ENCODE data around the gene AGAP2. TPM values are rescaled to one million over a fixed set of nuclear protein-coding genes. Genes with fewer than 3 reads are reported as not detected.

AGAP2 gene
- total and polyA plus RNA-seq, 9 of the 15 experiments (the other 6 are each of a cell fraction or from before 2014, with no cell fraction given), result 0.04 to 0.77 (median 0.28) TPM; not detected in 1

- no peak for TF ChIP-seq ZNF518B (CRISPR knock-in tag; IDR thresholded peaks at IDR 0.05)
- no peak for TF ChIP-seq SREBF1 (IDR thresholded peaks at IDR 0.05; ENCODE audit: borderline replicate concordance, low read depth, low read length)
Measured at GRCh38 chr12:57753756-57754337, 15.3 kb upstream of the AGAP2 start (continued).

DNA sequence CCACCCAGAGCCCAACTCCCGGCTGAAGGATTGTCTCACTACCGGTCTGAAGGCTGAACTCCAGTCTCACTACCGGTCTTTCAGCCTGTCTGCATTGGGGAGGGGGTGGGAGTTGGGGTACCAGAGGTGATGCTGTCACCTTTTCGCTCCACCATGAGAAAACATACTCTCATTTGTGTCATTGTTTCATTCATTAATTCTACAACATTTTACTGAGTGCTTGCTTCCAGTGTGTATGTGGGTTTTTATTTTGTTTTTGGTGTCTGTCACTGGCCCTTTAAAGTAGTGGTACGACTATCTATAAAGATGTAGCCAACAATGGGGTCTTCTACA lies 14.1 kb upstream of the AGAP2 start:
- peaks cover 35 to 40% of the 10 kb centered on the region in 2 experiments for H3K4me1 ChIP-seq (replicated peaks in 1 of 2; ENCODE audit: control insufficient read depth in 2 of 2, insufficient read depth in 2 of 2, low read length in 2 of 2)
- no peak for ATAC-seq
- 2% methylated on average over 5 of the region's 5 CpGs for WGBS (ENCODE audit: insufficient coverage, low coverage, missing lambda C conversion rate)
- TF ChIP-seq HNRNPH1 (optimal IDR thresholded peaks at IDR 0.05; ENCODE audit: low read depth, low read length), result no peak
- peak in 1 of 2 experiments; percentile 78; a peak in 2 of 4 replicates for TF ChIP-seq CSDE1 (IDR thresholded peaks at IDR 0.05)
- TF ChIP-seq, protein P1, sequence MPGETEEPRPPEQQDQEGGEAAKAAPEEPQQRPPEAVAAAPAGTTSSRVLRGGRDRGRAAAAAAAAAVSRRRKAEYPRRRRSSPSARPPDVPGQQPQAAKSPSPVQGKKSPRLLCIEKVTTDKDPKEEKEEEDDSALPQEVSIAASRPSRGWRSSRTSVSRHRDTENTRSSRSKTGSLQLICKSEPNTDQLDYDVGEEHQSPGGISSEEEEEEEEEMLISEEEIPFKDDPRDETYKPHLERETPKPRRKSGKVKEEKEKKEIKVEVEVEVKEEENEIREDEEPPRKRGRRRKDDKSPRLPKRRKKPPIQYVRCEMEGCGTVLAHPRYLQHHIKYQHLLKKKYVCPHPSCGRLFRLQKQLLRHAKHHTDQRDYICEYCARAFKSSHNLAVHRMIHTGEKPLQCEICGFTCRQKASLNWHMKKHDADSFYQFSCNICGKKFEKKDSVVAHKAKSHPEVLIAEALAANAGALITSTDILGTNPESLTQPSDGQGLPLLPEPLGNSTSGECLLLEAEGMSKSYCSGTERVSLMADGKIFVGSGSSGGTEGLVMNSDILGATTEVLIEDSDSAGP (CRISPR knock-in tag; IDR thresholded peaks at IDR 0.05), result 0 out of 2 replicates have a peak, but pooled peaks have one; percentile 19
- no peak for TF ChIP-seq RBM39 (optimal IDR thresholded peaks at IDR 0.05; ENCODE audit: low read depth, low read length)
- TF ChIP-seq PRDM10 (IDR thresholded peaks at IDR 0.05; ENCODE audit: partially characterized antibody), result peak; percentile 69
- TF ChIP-seq ZBTB7A (IDR thresholded peaks at IDR 0.05; ENCODE audit: borderline replicate concordance, control insufficient read depth, low read depth, low read length), result 0 out of 2 replicates have a peak, but pooled peaks have one; percentile 61
- TF ChIP-seq ID3 (CRISPR knock-in tag; IDR thresholded peaks at IDR 0.05), result no peak
- TF ChIP-seq ID3 (tag; IDR thresholded peaks at IDR 0.05), result no peak

More for the DNA sequence above, 14.1 kb upstream of the AGAP2 start:
- peak overlapping the region; percentile 19 for H3K4me3 ChIP-seq
- ChIA-PET CTCF (ENCODE audit: low intra/inter-chr PET ratio) (no interaction called here), POLR2A (interaction anchor here (0.8 to 1.2 kb wide), 6 partner anchors 12 to 233 kb away, joined by 3 to 5 read pairs (median 3); partner anchors contain the start of genes EEF1AKMT3 and METTL1)
- no peaks in the 10 kb centered on the region for H4K20me1 ChIP-seq (replicated peaks; ENCODE audit: control insufficient read depth, insufficient read depth, low read length)
- H2AFZ ChIP-seq (ENCODE audit: low read depth, low read length), result peak overlapping the region; percentile 64
- FAIRE-seq (no peak), DNase-seq (ENCODE audit: extremely low read depth in 1 of 4, low spot score in 3 of 4) (no peak)
- H3K27me3 ChIP-seq (ENCODE audit: control insufficient read depth in 2 of 2, insufficient read depth in 2 of 2, low read length in 2 of 2), result no peaks in the 10 kb centered on the region
- intact Hi-C loops (cut with micrococcal nuclease), result loop anchor here (2.0 kb wide), 1 partner anchor 20 kb away; the partner anchor contains the start of genes EEF1AKMT3 and METTL1
- peak overlapping the region; percentile 40 to 41; a peak in 2 of 4 replicates for H3K9ac ChIP-seq (ENCODE audit: insufficient read depth in 1 of 2, low read depth in 2 of 2, low read length in 2 of 2)
- no peaks in the 10 kb centered on the region for H3K9me3 ChIP-seq (replicated peaks; ENCODE audit: control insufficient read depth, insufficient read depth, low read depth, low read length)
- peak overlapping the region; percentile 82 for H3K4me2 ChIP-seq (ENCODE audit: insufficient read depth, low read length)
- no TSS peak for BruUV-seq (replicated peaks)
- in situ Hi-C loops (cut with MboI), result no loop called here
- H3K27ac ChIP-seq (ENCODE audit: extremely low read depth, low read depth, low read length), result peak overlapping the region; percentile 66
- peaks cover 40% of the 10 kb centered on the region for H3K36me3 ChIP-seq (ENCODE audit: control insufficient read depth, insufficient read depth, low read length)
- H3K9me1 ChIP-seq (ENCODE audit: control insufficient read depth, insufficient read depth, low read length), result no peaks in the 10 kb centered on the region
- H3K79me2 ChIP-seq (ENCODE audit: control insufficient read depth, insufficient read depth, low read length), result peaks cover 47% of the 10 kb centered on the region
